Measurements from ENCODE around the gene CBLB. TPM values are rescaled to one million over a fixed set of nuclear protein-coding genes. Genes with fewer than 3 reads are reported as not detected.

Gene CBLB
- total and polyA plus RNA-seq, 9 donors: 19.5 to 31.4 (median 21.0) TPM

- Histone ChIP-seq H3K4me1 (ENCODE audit: control insufficient read depth, insufficient read depth, low read length) (no peaks in the 10 kb centered on the region), H3K27ac (ENCODE audit: low read length) (no peak overlapping the region), H3K9me3 (replicated peaks; ENCODE audit: control insufficient read depth, low read depth, low read length) (no peaks in the 10 kb centered on the region), H3K27me3 (ENCODE audit: control insufficient read depth, insufficient read depth, low read length) (no peaks in the 10 kb centered on the region), H3K4me3 (ENCODE audit: low read length) (no peak overlapping the region), H3K36me3 (ENCODE audit: control insufficient read depth, insufficient read depth, low read length) (peaks cover 15% of the 10 kb centered on the region)
- DNase-seq: no peak
- WGBS (ENCODE audit: insufficient coverage): no CpG with 5 or more reads among the region's 3 CpGs
Observed at GRCh38 chr3:105848821-105849220, 20.0 kb downstream of the CBLB start.

DNA sequence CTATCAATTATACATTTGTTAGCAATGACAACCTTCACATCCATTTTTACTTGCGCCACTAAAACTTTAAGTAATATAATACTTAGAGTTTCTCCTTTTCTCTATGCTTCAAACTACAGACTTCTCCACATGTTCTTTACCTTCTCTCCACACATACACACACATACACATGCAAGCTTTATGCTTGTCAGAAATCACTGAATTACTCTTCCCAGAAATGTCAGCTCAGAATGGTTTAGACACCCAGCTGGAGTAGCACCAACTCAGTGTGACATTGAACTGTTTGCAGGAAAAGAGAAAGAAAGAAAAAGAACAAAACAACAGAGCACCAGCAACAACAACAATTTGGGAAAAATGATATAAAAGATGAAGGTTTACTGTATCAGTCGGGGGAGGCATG, 20.9 kb downstream of the CBLB start:
- WGBS (ENCODE audit: insufficient coverage): no CpG with 5 or more reads among the region's 2 CpGs
- no peak overlapping the region for H3K4me3 ChIP-seq (ENCODE audit: low read length)
- DNase-seq: no peak
- no peaks in the 10 kb centered on the region for H3K4me1 ChIP-seq (ENCODE audit: control insufficient read depth, insufficient read depth, low read length)
- H3K27me3 ChIP-seq (ENCODE audit: control insufficient read depth, insufficient read depth, low read length): no peaks in the 10 kb centered on the region
- H3K27ac ChIP-seq (ENCODE audit: low read length): no peak overlapping the region
- peaks cover 13% of the 10 kb centered on the region for H3K36me3 ChIP-seq (ENCODE audit: control insufficient read depth, insufficient read depth, low read length)
- no peaks in the 10 kb centered on the region for H3K9me3 ChIP-seq (replicated peaks; ENCODE audit: control insufficient read depth, low read depth, low read length)

- no CpG with 5 or more reads among the region's 1 CpG for WGBS (ENCODE audit: insufficient coverage)
- Histone ChIP-seq H3K27ac (ENCODE audit: low read length) (no peak overlapping the region), H3K4me3 (ENCODE audit: low read length) (no peak overlapping the region), H3K9me3 (replicated peaks; ENCODE audit: control insufficient read depth, low read depth, low read length) (no peaks in the 10 kb centered on the region), H3K4me1 (ENCODE audit: control insufficient read depth, insufficient read depth, low read length) (no peaks in the 10 kb centered on the region), H3K36me3 (ENCODE audit: control insufficient read depth, insufficient read depth, low read length) (peaks cover 12% of the 10 kb centered on the region), H3K27me3 (ENCODE audit: control insufficient read depth, insufficient read depth, low read length) (no peaks in the 10 kb centered on the region)
- no peak for DNase-seq
Observed at GRCh38 chr3:105847452-105847851, 21.4 kb downstream of the CBLB start.

DNA sequence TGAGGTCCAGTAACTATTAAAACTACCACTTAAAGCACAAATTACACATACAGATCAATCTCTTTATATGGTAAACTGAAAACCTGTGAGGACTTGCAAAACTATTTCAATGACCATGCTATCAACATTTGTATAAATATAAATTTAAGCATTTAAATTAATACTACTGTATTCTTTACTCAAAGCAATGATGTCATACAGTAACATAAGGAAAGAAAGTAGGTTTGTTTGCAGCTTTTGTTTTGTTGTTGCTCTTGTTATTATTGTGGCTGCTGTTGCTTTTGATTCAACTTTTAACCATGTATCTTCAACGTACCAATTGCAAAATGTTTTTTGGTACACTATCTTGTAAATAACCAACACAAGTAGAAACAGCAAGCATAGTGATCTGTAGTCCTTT, 22.0 kb downstream of the CBLB start:
- no CpG with 5 or more reads among the region's 1 CpG for WGBS (ENCODE audit: insufficient coverage)
- H3K27ac ChIP-seq (ENCODE audit: low read length): no peak overlapping the region
- H3K27me3 ChIP-seq (ENCODE audit: control insufficient read depth, insufficient read depth, low read length): no peaks in the 10 kb centered on the region
- H3K9me3 ChIP-seq (replicated peaks; ENCODE audit: control insufficient read depth, low read depth, low read length): no peaks in the 10 kb centered on the region
- no peaks in the 10 kb centered on the region for H3K4me1 ChIP-seq (ENCODE audit: control insufficient read depth, insufficient read depth, low read length)
- peaks cover 13% of the 10 kb centered on the region for H3K36me3 ChIP-seq (ENCODE audit: control insufficient read depth, insufficient read depth, low read length)
- no peak for DNase-seq
- no peak overlapping the region for H3K4me3 ChIP-seq (ENCODE audit: low read length)

GRCh38 chr3:105845488-105845887, 23.3 kb downstream of the CBLB start:
- H3K9me3 ChIP-seq (replicated peaks; ENCODE audit: control insufficient read depth, low read depth, low read length): no peaks in the 10 kb centered on the region
- peaks cover 6% of the 10 kb centered on the region for H3K36me3 ChIP-seq (ENCODE audit: control insufficient read depth, insufficient read depth, low read length)
- H3K4me3 ChIP-seq (ENCODE audit: low read length): no peak overlapping the region
- H3K4me1 ChIP-seq (ENCODE audit: control insufficient read depth, insufficient read depth, low read length): no peaks in the 10 kb centered on the region
- H3K27me3 ChIP-seq (ENCODE audit: control insufficient read depth, insufficient read depth, low read length): no peaks in the 10 kb centered on the region
- H3K27ac ChIP-seq (ENCODE audit: low read length): no peak overlapping the region
- no CpG with 5 or more reads among the region's 1 CpG for whole genome bisulfite sequencing (ENCODE audit: insufficient coverage)
- DNase-seq: peak; percentile 45

DNA sequence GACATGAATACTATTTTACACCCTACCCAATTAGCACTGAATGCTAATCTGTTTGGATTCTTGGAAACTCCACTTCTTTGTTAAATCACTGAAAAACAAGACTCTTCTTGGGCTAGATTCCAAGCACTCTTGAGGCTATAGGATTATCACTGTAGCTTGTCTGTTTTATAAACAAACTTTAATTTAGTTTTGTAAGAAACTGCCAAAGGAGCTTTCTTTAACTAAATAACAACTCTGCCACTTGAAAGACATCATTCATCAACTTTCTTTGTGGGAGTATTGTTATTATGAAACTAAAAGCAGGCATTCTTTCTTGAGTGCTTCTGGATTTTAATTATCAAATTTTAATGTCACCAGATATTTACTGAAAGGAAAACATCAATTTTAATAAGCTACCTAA, 24.1 kb downstream of the CBLB start:
- H3K9me3 ChIP-seq (replicated peaks; ENCODE audit: control insufficient read depth, low read depth, low read length): no peaks in the 10 kb centered on the region
- no peaks in the 10 kb centered on the region for H3K27me3 ChIP-seq (ENCODE audit: control insufficient read depth, insufficient read depth, low read length)
- no peak overlapping the region for H3K4me3 ChIP-seq (ENCODE audit: low read length)
- no peaks in the 10 kb centered on the region for H3K4me1 ChIP-seq (ENCODE audit: control insufficient read depth, insufficient read depth, low read length)
- peaks cover 6% of the 10 kb centered on the region for H3K36me3 ChIP-seq (ENCODE audit: control insufficient read depth, insufficient read depth, low read length)
- H3K27ac ChIP-seq (ENCODE audit: low read length): no peak overlapping the region
- no peak for DNase-seq

GRCh38 chr3:105843994-105844393, 24.8 kb downstream of the CBLB start:
- Histone ChIP-seq H3K36me3 (ENCODE audit: control insufficient read depth, insufficient read depth, low read length) (peaks cover 6% of the 10 kb centered on the region), H3K9me3 (replicated peaks; ENCODE audit: control insufficient read depth, low read depth, low read length) (no peaks in the 10 kb centered on the region), H3K27ac (ENCODE audit: low read length) (no peak overlapping the region), H3K4me3 (ENCODE audit: low read length) (no peak overlapping the region), H3K27me3 (ENCODE audit: control insufficient read depth, insufficient read depth, low read length) (no peaks in the 10 kb centered on the region), H3K4me1 (ENCODE audit: control insufficient read depth, insufficient read depth, low read length) (no peaks in the 10 kb centered on the region)
- WGBS (ENCODE audit: insufficient coverage): 100% methylated on average over 1 of the region's 6 CpGs
- DNase-seq: no peak

GRCh38 chr3:105842943-105843342, 25.9 kb downstream of the CBLB start:
- Histone ChIP-seq H3K27ac (ENCODE audit: low read length) (no peak overlapping the region), H3K4me1 (ENCODE audit: control insufficient read depth, insufficient read depth, low read length) (no peaks in the 10 kb centered on the region), H3K4me3 (ENCODE audit: low read length) (no peak overlapping the region), H3K9me3 (replicated peaks; ENCODE audit: control insufficient read depth, low read depth, low read length) (no peaks in the 10 kb centered on the region), H3K27me3 (ENCODE audit: control insufficient read depth, insufficient read depth, low read length) (no peaks in the 10 kb centered on the region), H3K36me3 (ENCODE audit: control insufficient read depth, insufficient read depth, low read length) (peaks cover 6% of the 10 kb centered on the region)
- DNase-seq: no peak
- WGBS (ENCODE audit: insufficient coverage): 83% methylated on average over 1 of the region's 2 CpGs

DNA sequence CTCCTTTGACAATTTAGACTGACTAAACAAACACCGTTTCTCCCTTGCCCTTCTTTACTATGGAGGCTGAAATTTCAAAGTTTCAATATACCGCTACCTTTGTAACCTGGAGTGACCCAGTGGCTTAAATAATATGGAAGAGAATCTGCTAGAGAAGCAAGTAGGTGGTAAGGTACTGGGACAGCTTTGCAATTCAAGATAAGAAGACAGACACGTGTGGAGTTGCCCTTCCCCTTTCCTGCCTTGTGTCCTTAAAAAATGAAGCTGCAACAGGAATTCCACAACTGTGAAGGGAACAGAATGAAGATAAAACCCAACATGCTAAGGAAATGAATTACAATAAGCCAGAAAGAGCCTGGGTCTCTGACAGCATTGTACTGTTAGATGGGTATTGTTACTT, 26.4 kb downstream of the CBLB start:
- Histone ChIP-seq H3K27ac (ENCODE audit: low read length) (no peak overlapping the region), H3K4me1 (ENCODE audit: control insufficient read depth, insufficient read depth, low read length) (no peaks in the 10 kb centered on the region), H3K36me3 (ENCODE audit: control insufficient read depth, insufficient read depth, low read length) (peaks cover 6% of the 10 kb centered on the region)

GRCh38 chr3:105837947-105838346, 30.9 kb downstream of the CBLB start:
- Histone ChIP-seq H3K4me3 (ENCODE audit: low read length) (no peak overlapping the region), H3K27ac (ENCODE audit: low read length) (no peak overlapping the region), H3K9me3 (replicated peaks; ENCODE audit: control insufficient read depth, low read depth, low read length) (no peaks in the 10 kb centered on the region), H3K36me3 (ENCODE audit: control insufficient read depth, insufficient read depth, low read length) (peaks cover 3% of the 10 kb centered on the region), H3K4me1 (ENCODE audit: control insufficient read depth, insufficient read depth, low read length) (no peaks in the 10 kb centered on the region), H3K27me3 (ENCODE audit: control insufficient read depth, insufficient read depth, low read length) (no peaks in the 10 kb centered on the region)
- no CpG with 5 or more reads among the region's 2 CpGs for whole genome bisulfite sequencing (ENCODE audit: insufficient coverage)
- DNase-seq: no peak

More for the DNA sequence above, 26.4 kb downstream of the CBLB start:
- Histone ChIP-seq H3K4me3 (ENCODE audit: low read length) (no peak overlapping the region), H3K27me3 (ENCODE audit: control insufficient read depth, insufficient read depth, low read length) (no peaks in the 10 kb centered on the region), H3K9me3 (replicated peaks; ENCODE audit: control insufficient read depth, low read depth, low read length) (no peaks in the 10 kb centered on the region)
- no peak for DNase-seq
- WGBS (ENCODE audit: insufficient coverage): 40% methylated on average over 1 of the region's 3 CpGs

GRCh38 chr3:105837143-105837740, 31.6 kb downstream of the CBLB start:
- H3K9me3 ChIP-seq (replicated peaks; ENCODE audit: control insufficient read depth, low read depth, low read length): no peaks in the 10 kb centered on the region
- H3K4me3 ChIP-seq (ENCODE audit: low read length): no peak overlapping the region
- peaks cover 3% of the 10 kb centered on the region for H3K36me3 ChIP-seq (ENCODE audit: control insufficient read depth, insufficient read depth, low read length)
- H3K27ac ChIP-seq (ENCODE audit: low read length): no peak overlapping the region
- WGBS (ENCODE audit: insufficient coverage): no CpG with 5 or more reads among the region's 5 CpGs
- DNase-seq: peak; percentile 79
- no peaks in the 10 kb centered on the region for H3K27me3 ChIP-seq (ENCODE audit: control insufficient read depth, insufficient read depth, low read length)
- H3K4me1 ChIP-seq (ENCODE audit: control insufficient read depth, insufficient read depth, low read length): no peaks in the 10 kb centered on the region

Data from muscle of leg (tissue), 11 donors.